GM18505 (cell line): ENCODE data around the gene VDR.

Experiments
- ATAC-seq: cut with Tn5 transposase; IDR thresholded peaks from one replicate; pipeline ENCODE4 v1.9.1; 2021; ENCODE audit not compliant: unreplicated experiment
- POLR2A ChIP-seq: IDR thresholded peaks from 4 replicates; pipeline ENCODE4 v1.6.1; 2011; ENCODE audit warnings: borderline replicate concordance; ENCODE audit not compliant: insufficient read depth, insufficient read length; ENCODE audit errors: extremely low read depth

The VDR gene

GRCh38 chr12:47838286-47838931 lies 66.4 kb downstream of the VDR start:
- no peak for ATAC-seq
- TF ChIP-seq POLR2A, result no peak

DNA sequence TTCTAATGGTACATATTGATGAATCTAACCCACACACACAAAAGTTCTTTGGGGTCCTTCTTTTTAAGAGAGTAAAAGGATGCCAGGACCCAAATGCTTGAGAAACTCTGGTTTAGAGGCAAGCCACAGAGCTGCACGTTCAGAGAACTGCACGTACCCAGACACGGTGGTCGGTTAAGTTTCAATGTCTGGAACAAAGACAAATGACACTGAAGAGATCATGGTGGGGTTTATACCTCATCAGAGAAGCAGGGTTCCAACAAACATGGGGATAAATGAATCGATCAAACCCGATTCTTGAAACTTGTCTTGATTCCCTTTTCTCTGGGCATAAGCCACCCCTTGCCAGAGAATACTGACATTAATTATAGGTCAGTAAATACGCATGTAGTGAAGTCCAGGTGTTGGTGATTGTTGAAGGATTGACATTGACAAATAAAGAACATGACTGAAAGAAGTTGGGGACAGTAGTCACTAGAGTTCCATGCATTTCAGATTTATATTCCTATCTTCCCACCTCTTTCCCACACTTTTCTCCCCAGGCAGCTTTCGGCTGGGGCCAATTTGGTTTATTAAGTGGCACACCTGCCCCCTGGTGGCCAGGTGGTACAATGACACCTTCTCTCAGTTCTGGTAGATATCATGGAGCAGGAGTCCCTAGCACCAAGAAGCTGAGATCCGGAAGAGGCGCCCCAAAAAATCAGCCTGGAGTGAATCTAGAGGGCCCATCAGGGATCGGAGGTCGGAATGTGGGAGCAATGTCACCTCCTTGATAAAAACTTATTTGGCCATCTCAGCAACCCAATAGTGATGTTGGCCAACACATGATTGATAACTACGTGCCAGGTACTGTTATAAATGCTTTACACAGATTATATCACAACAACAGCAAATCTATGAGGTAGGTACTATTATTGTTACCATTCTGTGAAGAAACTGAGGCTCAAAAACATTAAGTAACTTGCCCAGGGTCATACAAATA lies 67.3 kb downstream of the VDR start:
- no peak for ATAC-seq
- no peak for TF ChIP-seq POLR2A

DNA sequence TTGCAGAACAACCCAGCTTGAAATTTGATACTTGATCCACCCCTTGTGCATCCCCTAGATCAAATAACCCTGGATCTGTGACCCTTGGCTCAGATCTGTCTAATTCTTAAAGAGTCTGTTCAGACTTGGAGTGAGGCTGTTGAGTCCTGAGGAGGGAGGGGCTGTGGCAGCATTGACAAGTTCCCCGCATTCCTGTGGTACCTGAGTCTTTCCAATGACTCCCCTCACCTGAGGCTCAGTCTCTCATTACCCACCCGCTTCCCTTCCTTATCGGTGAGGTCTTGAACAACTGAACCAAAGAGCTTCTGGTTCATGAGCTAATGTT lies 69.0 kb downstream of the VDR start:
- no peak for ATAC-seq
- no peak for TF ChIP-seq POLR2A

- no peak for TF ChIP-seq POLR2A
- ATAC-seq, result no peak
These were observed 69.6 kb downstream of the VDR start for GRCh38 chr12:47835006-47835830.

GRCh38 chr12:47834199-47834903 lies 70.4 kb downstream of the VDR start:
- ATAC-seq, result no peak
- no peak for TF ChIP-seq POLR2A

DNA sequence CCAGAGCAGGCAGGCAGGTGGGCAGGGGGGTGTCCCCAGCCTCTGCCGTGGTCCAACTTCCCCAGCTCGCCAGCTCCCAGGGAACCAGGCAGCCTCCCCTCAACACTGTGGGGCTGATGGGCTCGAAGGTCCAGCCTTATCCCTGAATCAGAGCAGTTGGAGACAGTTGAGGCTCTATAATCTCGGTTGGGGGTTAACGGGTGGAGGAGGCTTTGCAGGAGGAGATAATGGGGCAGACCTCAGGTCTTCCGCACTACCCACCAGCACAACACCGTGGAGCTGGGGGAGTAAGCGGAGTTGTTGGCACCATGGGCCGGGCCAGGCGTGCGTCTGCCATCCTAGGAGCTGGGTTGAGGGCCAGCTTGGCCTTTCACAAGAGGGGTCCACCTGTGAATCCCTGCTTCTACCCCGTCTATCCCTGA lies 71.2 kb downstream of the VDR start:
- no peak for TF ChIP-seq POLR2A
- ATAC-seq, result no peak

- TF ChIP-seq POLR2A, result no peak
- ATAC-seq, result no peak
These were observed 72.4 kb downstream of the VDR start for GRCh38 chr12:47832263-47832933.

GRCh38 chr12:47829584-47829983 lies 75.2 kb downstream of the VDR start:
- no peak for TF ChIP-seq POLR2A
- no peak for ATAC-seq

DNA sequence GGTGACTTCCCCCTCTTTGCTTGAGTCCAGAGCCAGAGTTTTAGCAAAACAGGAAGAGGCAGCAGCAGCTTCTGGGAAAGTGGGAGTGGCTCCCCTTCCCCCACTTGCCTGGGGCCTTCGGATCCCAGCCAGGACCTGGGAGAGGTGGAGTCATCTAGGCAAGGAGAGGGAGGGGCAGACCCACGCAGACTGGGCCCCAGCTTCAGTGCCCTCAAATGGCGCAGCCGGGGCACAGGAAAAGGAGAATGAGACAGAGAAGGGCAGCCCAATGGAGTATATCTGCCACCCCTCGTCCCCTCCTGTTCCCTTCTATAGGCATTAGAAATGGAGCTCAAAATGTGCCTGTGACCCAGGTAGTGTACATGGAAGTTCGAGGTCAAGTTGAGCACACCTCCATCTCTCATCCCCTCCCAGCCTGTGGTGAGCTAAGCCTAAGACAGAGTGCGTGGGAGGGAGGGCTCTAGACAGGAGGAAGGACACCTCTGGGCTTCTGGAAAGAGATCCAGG lies 75.8 kb downstream of the VDR start:
- no peak for ATAC-seq
- TF ChIP-seq POLR2A, result no peak

DNA sequence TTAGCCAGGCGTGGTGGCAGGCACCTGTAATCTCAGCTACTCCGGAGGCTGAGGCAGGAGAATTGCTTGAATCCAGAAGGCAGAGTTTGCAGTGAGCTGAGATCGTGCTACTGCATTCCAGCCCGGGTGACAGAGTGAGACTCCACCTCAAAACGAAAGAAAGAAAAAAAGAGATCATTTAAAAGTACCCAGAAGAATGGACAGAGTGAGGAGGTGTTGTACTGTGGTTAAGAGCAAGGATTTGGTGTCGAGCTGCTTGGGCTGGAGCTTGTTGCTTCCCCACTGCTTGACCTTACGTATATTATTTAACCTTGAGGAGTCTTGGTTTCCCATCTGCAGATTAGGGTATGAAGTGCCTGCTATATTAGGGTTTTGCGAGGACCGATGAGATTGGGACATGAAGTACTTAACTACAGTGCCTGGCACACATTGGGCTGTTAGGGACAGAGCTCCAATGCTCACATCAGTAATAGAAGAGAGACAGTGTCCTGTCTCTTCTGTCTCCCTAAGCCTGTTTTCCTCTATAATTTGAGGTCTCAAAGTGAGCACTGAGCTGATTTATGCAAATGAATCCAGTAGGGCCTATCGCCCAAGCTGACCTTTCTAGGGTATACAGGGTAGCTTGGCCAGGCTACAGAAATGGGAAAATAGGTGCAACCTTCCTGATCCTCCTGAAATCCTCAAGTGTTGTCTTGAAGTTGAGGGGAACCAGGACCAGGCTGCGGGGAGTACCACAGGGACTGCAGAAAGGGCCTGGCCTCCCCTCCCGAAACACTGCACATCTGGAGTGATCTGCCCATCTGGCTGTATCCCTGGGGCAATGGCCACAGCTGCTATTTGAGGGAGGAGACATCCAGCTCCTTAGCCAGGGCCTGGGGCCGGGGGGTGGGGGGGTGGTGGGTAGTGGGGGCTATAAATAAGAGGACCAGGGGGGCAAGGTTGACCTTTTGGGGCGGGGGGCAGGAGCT lies 76.5 kb downstream of the VDR start:
- ATAC-seq, result no peak
- TF ChIP-seq POLR2A, result no peak

- no peak for TF ChIP-seq POLR2A
- ATAC-seq, result no peak
These were observed 79.6 kb downstream of the VDR start for GRCh38 chr12:47825173-47825639.
